ENCODE results near the gene SMARCC2. TPM values are rescaled to one million over a fixed set of nuclear protein-coding genes. Genes with fewer than 3 reads are reported as not detected.
A peak's percentile ranks its signal among the peaks of the same experiment; 100 is the strongest.

Gene SMARCC2
- total RNA-seq, 1 experiment from 2014 or later, result 150 TPM

DNA sequence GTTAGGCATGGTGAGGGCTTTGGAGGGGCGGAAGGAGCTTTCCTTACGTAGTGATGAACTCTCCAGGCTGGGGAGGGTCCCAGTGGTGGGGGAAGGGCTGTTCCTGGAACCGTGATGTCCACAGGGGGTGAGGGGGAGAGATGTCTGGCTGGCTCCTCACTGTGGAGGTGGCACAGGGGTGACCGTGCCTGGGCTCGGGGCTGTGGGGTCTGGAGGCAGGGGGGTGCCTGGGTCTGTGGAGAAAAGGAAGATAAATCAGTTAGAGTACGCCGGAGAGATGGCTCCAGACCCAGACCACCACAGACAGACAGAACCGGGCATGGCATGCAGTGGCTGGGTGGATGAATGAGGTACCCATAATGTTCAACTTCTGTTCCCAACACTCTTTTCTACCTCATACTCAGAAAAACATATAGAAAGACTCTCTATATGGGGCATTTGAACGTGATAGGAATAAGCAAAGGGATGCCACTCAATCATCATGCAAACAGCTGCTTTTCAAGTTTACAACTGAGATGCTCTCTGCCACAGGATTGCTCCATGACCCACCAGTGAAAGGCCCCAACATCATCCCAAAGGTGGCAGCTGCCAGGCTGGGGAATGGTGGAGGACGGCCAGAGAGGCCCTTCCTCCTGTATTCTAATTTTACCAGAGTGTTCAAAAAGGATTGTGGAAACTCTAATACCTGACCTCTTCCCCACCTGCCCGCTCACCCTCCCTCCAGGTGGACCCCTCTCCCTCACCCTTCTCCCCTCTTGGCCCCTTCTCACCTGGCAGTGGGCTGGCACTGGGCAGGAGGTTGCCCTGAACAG is 25.5 kb downstream of the SMARCC2 start:
- Mint-ChIP-seq H3K9me3 (ENCODE audit: low read depth, unreplicated experiment) (no peaks in the 10 kb centered on the region), H3K4me3 (ENCODE audit: low read depth, unreplicated experiment) (peak overlapping the region; percentile 27), H3K4me1 (ENCODE audit: low read depth, unreplicated experiment) (peaks cover 29% of the 10 kb centered on the region), H3K36me3 (ENCODE audit: insufficient read depth, unreplicated experiment) (peaks cover 95% of the 10 kb centered on the region), H3K27ac (ENCODE audit: unreplicated experiment) (peak overlapping the region; percentile 50), H3K27me3 (ENCODE audit: unreplicated experiment) (no peaks in the 10 kb centered on the region)
- intact Hi-C loops (cut with micrococcal nuclease; ENCODE audit: unreplicated experiment), result no loop called here
- TF ChIP-seq, protein P1, sequence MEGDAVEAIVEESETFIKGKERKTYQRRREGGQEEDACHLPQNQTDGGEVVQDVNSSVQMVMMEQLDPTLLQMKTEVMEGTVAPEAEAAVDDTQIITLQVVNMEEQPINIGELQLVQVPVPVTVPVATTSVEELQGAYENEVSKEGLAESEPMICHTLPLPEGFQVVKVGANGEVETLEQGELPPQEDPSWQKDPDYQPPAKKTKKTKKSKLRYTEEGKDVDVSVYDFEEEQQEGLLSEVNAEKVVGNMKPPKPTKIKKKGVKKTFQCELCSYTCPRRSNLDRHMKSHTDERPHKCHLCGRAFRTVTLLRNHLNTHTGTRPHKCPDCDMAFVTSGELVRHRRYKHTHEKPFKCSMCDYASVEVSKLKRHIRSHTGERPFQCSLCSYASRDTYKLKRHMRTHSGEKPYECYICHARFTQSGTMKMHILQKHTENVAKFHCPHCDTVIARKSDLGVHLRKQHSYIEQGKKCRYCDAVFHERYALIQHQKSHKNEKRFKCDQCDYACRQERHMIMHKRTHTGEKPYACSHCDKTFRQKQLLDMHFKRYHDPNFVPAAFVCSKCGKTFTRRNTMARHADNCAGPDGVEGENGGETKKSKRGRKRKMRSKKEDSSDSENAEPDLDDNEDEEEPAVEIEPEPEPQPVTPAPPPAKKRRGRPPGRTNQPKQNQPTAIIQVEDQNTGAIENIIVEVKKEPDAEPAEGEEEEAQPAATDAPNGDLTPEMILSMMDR (IDR thresholded peaks at IDR 0.05; ENCODE audit: unreplicated experiment), result no peak
- CTCF ChIA-PET, result interaction anchor here (0.8 to 1.0 kb wide), 2 partner anchors 36 to 212 kb away, joined by 3 to 4 read pairs; partner anchors contain the start of gene ESYT1
- no peak for DNase-seq
- no TSS peak for BruUV-seq (replicated peaks)

DNA sequence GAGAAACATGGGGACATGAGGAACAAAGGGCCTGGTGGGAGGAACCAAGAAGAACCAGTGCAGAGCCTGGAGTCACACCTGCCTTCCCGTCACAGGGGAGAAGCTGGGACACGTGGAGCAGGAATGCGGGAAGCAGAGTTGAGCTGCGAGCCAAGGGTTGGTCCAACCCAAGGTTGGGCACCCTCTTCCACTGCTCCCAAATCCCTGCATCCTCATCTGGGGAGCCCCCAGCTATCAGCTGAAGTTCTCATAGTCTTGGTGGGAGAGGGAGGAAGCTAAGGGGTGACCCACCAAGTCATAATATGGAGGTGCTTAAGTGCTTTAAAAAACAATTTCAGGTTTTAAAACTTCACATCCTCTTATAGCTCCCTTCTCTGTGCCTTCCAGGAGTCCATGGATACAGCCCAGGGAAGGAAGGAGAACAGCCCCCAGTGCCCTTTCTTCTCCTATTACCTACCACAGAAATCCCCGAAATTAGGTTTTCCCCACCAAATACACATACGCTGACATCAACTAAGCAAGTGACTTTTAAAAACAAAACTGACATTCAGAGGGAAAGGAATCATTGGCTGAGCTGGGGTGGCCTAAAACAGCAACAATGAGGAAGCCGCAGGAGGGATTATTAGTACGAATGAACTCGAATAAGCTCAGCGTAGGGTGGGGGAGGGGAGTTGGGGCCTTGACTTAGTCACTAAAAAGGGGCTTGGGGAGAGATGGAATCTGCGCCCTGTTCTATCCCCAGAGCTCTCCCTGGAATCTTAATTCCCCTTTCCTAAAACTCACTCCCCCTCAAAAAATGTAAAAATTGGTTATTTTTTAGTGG is 26.6 kb downstream of the SMARCC2 start:
- Mint-ChIP-seq H3K9me3 (ENCODE audit: low read depth, unreplicated experiment) (no peaks in the 10 kb centered on the region), H3K4me3 (ENCODE audit: low read depth, unreplicated experiment) (no peak overlapping the region), H3K4me1 (ENCODE audit: low read depth, unreplicated experiment) (peaks cover 32% of the 10 kb centered on the region), H3K36me3 (ENCODE audit: insufficient read depth, unreplicated experiment) (peaks cover 96% of the 10 kb centered on the region), H3K27me3 (ENCODE audit: unreplicated experiment) (no peaks in the 10 kb centered on the region), H3K27ac (ENCODE audit: unreplicated experiment) (peak overlapping the region; percentile 100)
- intact Hi-C loops (cut with micrococcal nuclease; ENCODE audit: unreplicated experiment), result no loop called here
- CTCF ChIA-PET, result interaction anchor here (0.6 to 1.0 kb wide), 6 partner anchors 25 to 211 kb away, joined by 3 to 5 read pairs (median 3); partner anchors contain the start of genes ESYT1 and IL23A
- no peak for DNase-seq
- TF ChIP-seq, protein P1 (IDR thresholded peaks at IDR 0.05; ENCODE audit: unreplicated experiment), result no peak
- TSS peak; percentile 51 for BruUV-seq (replicated peaks)

DNA sequence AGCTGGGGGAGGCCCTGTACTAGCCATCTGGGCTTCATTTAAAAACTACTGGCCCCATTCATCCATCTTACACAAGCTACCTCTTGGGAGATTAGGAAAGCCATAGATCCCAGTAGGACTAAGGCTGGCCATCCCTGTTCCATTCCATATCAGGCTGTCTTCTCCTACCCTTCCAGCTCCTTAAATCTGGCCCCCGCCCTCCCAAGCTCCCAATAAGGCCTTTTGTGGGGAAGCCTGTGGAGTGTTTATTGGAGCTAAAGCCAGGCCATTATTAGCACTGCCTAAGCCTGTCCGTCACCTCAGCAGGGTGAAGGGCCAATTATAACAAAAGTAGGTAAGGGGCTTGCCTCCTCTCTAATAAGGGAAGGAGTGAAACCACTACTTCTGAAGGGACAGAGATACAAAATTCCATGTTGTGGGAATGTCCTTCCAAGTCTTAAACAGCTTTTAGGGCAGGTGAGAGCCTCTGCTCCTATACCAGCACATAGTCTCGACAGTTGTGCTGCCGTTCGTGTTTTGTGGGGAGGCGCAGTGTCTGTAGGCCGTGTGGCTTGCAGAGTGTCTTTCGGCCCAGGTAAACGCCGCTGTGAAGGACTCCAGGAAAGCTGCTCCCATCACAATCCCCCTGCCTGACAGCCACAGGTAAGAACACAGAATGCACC is 27.5 kb downstream of the SMARCC2 start:
- no peaks in the 10 kb centered on the region for H3K27me3 Mint-ChIP-seq (ENCODE audit: unreplicated experiment)
- no TSS peak for BruUV-seq (replicated peaks)
- DNase-seq, result no peak
- no peaks in the 10 kb centered on the region for H3K9me3 Mint-ChIP-seq (ENCODE audit: low read depth, unreplicated experiment)
- intact Hi-C loops (cut with micrococcal nuclease; ENCODE audit: unreplicated experiment), result no loop called here
- H3K36me3 Mint-ChIP-seq (ENCODE audit: insufficient read depth, unreplicated experiment), result peaks cover 96% of the 10 kb centered on the region
- TF ChIP-seq, protein P1 (IDR thresholded peaks at IDR 0.05; ENCODE audit: unreplicated experiment), result no peak
- peak overlapping the region; percentile 100 for H3K27ac Mint-ChIP-seq (ENCODE audit: unreplicated experiment)
- H3K4me1 Mint-ChIP-seq (ENCODE audit: low read depth, unreplicated experiment), result peaks cover 32% of the 10 kb centered on the region
- CTCF ChIA-PET, result interaction anchor here (0.7 kb wide), 1 partner anchor 38 kb away, joined by 3 read pairs; no protein-coding TSS in a partner anchor
- peak overlapping the region; percentile 98 for H3K4me3 Mint-ChIP-seq (ENCODE audit: low read depth, unreplicated experiment)
